Upper lobe of right lung (tissue), 1 donor: ENCODE results near the gene CAMSAP1. TPM values are rescaled to one million over a fixed set of nuclear protein-coding genes. Genes with fewer than 3 reads are reported as not detected.
A peak's percentile ranks its signal among the peaks of the same experiment; 100 is the strongest.

Source experiments
- ATAC-seq: fragments of 200-7000 bp; cut with Tn5 transposase; one replicate; pipeline ENCODE4 v1.9.1; 2020; ENCODE audit warnings: mild to moderate bottlenecking, moderate library complexity
- DNase-seq: peaks from one replicate; pipeline ENCODE4 v3.0.0-alpha.2; 2020
- H3K27ac ChIP-seq: fragments of 200-600 bp; one replicate; pipeline ENCODE4 v1.8.0; 2022
- H3K27me3 ChIP-seq: fragments of 200-600 bp; one replicate; pipeline ENCODE4 v1.8.0; 2022; ENCODE audit warnings: mild to moderate bottlenecking
- H3K36me3 ChIP-seq: fragments of 200-600 bp; one replicate; pipeline ENCODE4 v1.8.0; 2022
- H3K4me1 ChIP-seq: fragments of 200-600 bp; one replicate; pipeline ENCODE4 v1.8.0; 2022
- H3K4me3 ChIP-seq: fragments of 200-600 bp; one replicate; pipeline ENCODE4 v1.8.0; 2022; ENCODE audit warnings: mild to moderate bottlenecking
- H3K9me3 ChIP-seq: fragments of 200-600 bp; one replicate; pipeline ENCODE4 v1.8.0; 2022
- CTCF ChIP-seq: fragments of 200-600 bp; IDR thresholded peaks from one replicate; pipeline ENCODE4 v1.8.0; 2022; ENCODE audit warnings: antibody characterized with exemption
- intact Hi-C: fragments of 100-400 bp; cut with DNase I; formaldehyde crosslinking; loops from one replicate; pipeline ENCODE4 v1.11.0; 2022
- total RNA-seq: library from RNA; stranded (reverse); fragmentation: NEBNext Ultra II Directional; extraction: Animal tissue kit (Norgen Biotek cat#: 25700); gene quantifications from one replicate; pipeline ENCODE4 v1.2.1, GENCODE V29; 2021
- donor health status: DM: no; HTN: yes; CAD: no; lungs with severe emphysema.

The CAMSAP1 gene
- total RNA-seq, 1 donor from 2014 or later = 26.5 TPM

GRCh38 chr9:135925496-135926133, 18.3 kb upstream of the CAMSAP1 start:
- H3K4me1 ChIP-seq = no peaks in the 10 kb centered on the region
- ATAC-seq = no peak
- H3K4me3 ChIP-seq = no peak overlapping the region
- no peaks in the 10 kb centered on the region for H3K27me3 ChIP-seq
- no peaks in the 10 kb centered on the region for H3K9me3 ChIP-seq
- no peak overlapping the region for H3K27ac ChIP-seq
- no peak for TF ChIP-seq CTCF
- no peaks in the 10 kb centered on the region for H3K36me3 ChIP-seq
- DNase-seq = peak; percentile 59
- intact Hi-C loops = no loop called here

GRCh38 chr9:135924628-135925338, 17.4 kb upstream of the CAMSAP1 start:
- no peak for TF ChIP-seq CTCF
- no peaks in the 10 kb centered on the region for H3K27me3 ChIP-seq
- H3K27ac ChIP-seq = no peak overlapping the region
- ATAC-seq (no peak), DNase-seq (no peak)
- H3K4me1 ChIP-seq = no peaks in the 10 kb centered on the region
- H3K9me3 ChIP-seq = no peaks in the 10 kb centered on the region
- no peaks in the 10 kb centered on the region for H3K36me3 ChIP-seq
- intact Hi-C loops = no loop called here
- no peak overlapping the region for H3K4me3 ChIP-seq

- TF ChIP-seq CTCF = no peak
- Histone ChIP-seq H3K9me3 (peaks cover 5% of the 10 kb centered on the region), H3K4me3 (no peak overlapping the region), H3K4me1 (no peaks in the 10 kb centered on the region), H3K27me3 (no peaks in the 10 kb centered on the region), H3K27ac (no peak overlapping the region), H3K36me3 (no peaks in the 10 kb centered on the region)
- no peak for ATAC-seq
- no peak for DNase-seq
- intact Hi-C loops = no loop called here
Observed at GRCh38 chr9:135923508-135923907, 16.2 kb upstream of the CAMSAP1 start.

GRCh38 chr9:135921749-135922310, 14.5 kb upstream of the CAMSAP1 start:
- no peak for TF ChIP-seq CTCF
- Histone ChIP-seq H3K36me3 (no peaks in the 10 kb centered on the region), H3K27ac (no peak overlapping the region), H3K4me1 (no peaks in the 10 kb centered on the region), H3K27me3 (no peaks in the 10 kb centered on the region), H3K9me3 (peaks cover 5% of the 10 kb centered on the region), H3K4me3 (no peak overlapping the region)
- DNase-seq = peak; percentile 57
- intact Hi-C loops = no loop called here
- no peak for ATAC-seq

GRCh38 chr9:135920973-135921585, 13.7 kb upstream of the CAMSAP1 start:
- Histone ChIP-seq H3K4me1 (no peaks in the 10 kb centered on the region), H3K27me3 (no peaks in the 10 kb centered on the region), H3K27ac (no peak overlapping the region), H3K9me3 (peaks cover 5% of the 10 kb centered on the region), H3K4me3 (no peak overlapping the region), H3K36me3 (no peaks in the 10 kb centered on the region)
- intact Hi-C loops = no loop called here
- peak; percentile 63 for DNase-seq
- no peak for TF ChIP-seq CTCF
- ATAC-seq = peak; percentile 49
